ENCODE measurements around the gene TRIM40. TPM values are rescaled to one million over a fixed set of nuclear protein-coding genes. Genes with fewer than 3 reads are reported as not detected.
"Not testable (repeated sequence)": the region's sequence is repeated elsewhere in the genome, so short reads cannot be mapped to it uniquely, and the experiment has no call there.

Gene TRIM40
- total RNA-seq, 2 donors from 2014 or later: 10.7 to 17.0 TPM

GRCh38 chr6:30111266-30111856, 24.6 kb upstream of the TRIM40 start:
- no peak for DNase-seq
- Histone ChIP-seq H3K4me1 (peaks cover 5% of the 10 kb centered on the region), H3K9me3 (no peaks in the 10 kb centered on the region), H3K27ac (peak overlapping the region; percentile 83), H3K27me3 (no peaks in the 10 kb centered on the region), H3K36me3 (no peaks in the 10 kb centered on the region), H3K4me3 (peak overlapping the region; percentile 39), H3K9ac (ENCODE audit: low read depth in 2 of 2, low read length in 2 of 2) (peak overlapping the region in 1 of 2 donors; percentile 65)
- intact Hi-C loops (cut with DNase I): no loop called here
- TF ChIP-seq, protein P1, sequence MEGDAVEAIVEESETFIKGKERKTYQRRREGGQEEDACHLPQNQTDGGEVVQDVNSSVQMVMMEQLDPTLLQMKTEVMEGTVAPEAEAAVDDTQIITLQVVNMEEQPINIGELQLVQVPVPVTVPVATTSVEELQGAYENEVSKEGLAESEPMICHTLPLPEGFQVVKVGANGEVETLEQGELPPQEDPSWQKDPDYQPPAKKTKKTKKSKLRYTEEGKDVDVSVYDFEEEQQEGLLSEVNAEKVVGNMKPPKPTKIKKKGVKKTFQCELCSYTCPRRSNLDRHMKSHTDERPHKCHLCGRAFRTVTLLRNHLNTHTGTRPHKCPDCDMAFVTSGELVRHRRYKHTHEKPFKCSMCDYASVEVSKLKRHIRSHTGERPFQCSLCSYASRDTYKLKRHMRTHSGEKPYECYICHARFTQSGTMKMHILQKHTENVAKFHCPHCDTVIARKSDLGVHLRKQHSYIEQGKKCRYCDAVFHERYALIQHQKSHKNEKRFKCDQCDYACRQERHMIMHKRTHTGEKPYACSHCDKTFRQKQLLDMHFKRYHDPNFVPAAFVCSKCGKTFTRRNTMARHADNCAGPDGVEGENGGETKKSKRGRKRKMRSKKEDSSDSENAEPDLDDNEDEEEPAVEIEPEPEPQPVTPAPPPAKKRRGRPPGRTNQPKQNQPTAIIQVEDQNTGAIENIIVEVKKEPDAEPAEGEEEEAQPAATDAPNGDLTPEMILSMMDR (IDR thresholded peaks at IDR 0.05): no peak

GRCh38 chr6:30112402-30112994, 23.4 kb upstream of the TRIM40 start:
- Histone ChIP-seq H3K4me3 (peak overlapping the region; percentile 39), H3K9ac (ENCODE audit: low read depth in 2 of 2, low read length in 2 of 2) (peak overlapping the region; percentile 43 to 65), H3K4me1 (peaks cover 5% of the 10 kb centered on the region), H3K27ac (peak overlapping the region; percentile 83), H3K36me3 (no peaks in the 10 kb centered on the region), H3K9me3 (no peaks in the 10 kb centered on the region), H3K27me3 (no peaks in the 10 kb centered on the region)
- no peak for DNase-seq
- intact Hi-C loops (cut with DNase I): no loop called here
- TF ChIP-seq, protein P1 (IDR thresholded peaks at IDR 0.05): no peak

DNA sequence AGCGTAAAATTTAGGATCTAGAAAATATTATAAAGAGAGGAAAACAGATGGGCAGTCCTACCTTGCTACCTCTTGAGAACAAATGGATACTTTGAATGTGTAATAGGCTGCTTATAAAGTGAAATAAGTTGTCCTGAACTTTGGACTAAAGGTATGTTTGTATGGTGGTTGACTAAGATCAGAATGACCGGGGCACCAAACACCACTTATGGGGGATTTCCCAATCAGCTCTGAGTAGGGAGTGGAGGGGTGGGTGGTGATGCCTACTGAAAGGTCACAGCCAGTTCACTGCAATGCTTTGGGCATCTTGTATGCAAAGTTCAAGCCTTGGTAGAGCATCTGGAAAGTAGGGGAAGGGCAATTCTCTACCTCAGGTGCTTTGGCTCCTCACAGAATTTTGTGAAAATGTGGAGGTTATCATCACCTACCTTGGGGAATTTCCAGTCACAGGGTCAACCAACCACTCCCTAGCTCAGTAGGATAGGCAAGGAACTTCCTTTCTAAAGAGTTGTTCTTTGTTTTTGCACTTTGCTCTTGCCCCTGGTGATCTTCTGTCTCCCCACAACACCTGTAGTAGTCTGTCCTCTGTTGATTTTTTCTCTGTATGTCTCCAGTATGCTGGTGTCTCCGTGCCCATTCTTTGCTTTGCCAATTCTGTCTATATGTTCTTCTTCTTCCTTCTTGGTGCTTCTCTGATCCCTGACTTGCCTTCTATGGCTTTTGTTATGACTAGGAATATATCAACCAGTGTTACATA, 22.8 kb upstream of the TRIM40 start, which contains the start of gene TRIM31:
Gene TRIM31, minus strand, starts transcription at position 88 of the 757 bp plus-strand sequence. CDS start 285 bp downstream, outside the sequence.
- intact Hi-C loops (cut with DNase I): no loop called here
- DNase-seq: peak; percentile 66
- H3K36me3 ChIP-seq: no peaks in the 10 kb centered on the region
- H3K4me3 ChIP-seq: peak within 1 kb of the TSS; percentile 39
- H3K27ac ChIP-seq: peak within 1 kb of the TSS; percentile 83
- peaks cover 5% of the 10 kb centered on the region for H3K4me1 ChIP-seq
- H3K9me3 ChIP-seq: no peaks in the 10 kb centered on the region
- TF ChIP-seq, protein P1 (IDR thresholded peaks at IDR 0.05): no peak
- H3K9ac ChIP-seq (ENCODE audit: low read depth in 2 of 2, low read length in 2 of 2): peak within 1 kb of the TSS; percentile 43 to 65
- H3K27me3 ChIP-seq: no peaks in the 10 kb centered on the region

DNA sequence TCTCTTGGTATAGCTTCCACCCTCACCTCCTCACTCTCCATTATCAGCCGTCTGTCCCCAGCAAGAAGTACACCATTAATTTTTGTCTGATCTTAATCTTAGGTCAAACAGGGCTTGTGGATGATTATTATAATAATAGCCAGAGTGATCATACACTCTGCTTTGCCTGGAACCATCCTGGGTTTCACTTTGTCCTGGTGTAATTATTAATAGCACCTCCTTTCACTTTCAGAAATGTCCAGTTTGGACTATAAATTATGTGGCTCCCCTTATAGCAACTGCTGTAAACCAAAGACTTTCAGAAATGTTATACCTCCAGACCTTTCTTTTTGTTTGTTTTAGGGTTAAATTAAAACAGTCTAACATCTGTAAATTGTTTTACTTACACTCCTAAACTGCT, 22.1 kb upstream of the TRIM40 start:
- intact Hi-C loops (cut with DNase I): no loop called here
- TF ChIP-seq, protein P1 (IDR thresholded peaks at IDR 0.05): no peak
- DNase-seq: peak; percentile 9
- Histone ChIP-seq H3K27ac (peak overlapping the region; percentile 83), H3K9ac (ENCODE audit: low read depth in 2 of 2, low read length in 2 of 2) (no peak overlapping the region), H3K4me3 (no peak overlapping the region), H3K4me1 (peaks cover 5% of the 10 kb centered on the region), H3K36me3 (no peaks in the 10 kb centered on the region), H3K9me3 (no peaks in the 10 kb centered on the region), H3K27me3 (no peaks in the 10 kb centered on the region)

- Histone ChIP-seq H3K4me3 (no peak overlapping the region), H3K36me3 (no peaks in the 10 kb centered on the region), H3K27me3 (no peaks in the 10 kb centered on the region), H3K9ac (ENCODE audit: low read depth in 2 of 2, low read length in 2 of 2) (no peak overlapping the region), H3K9me3 (no peaks in the 10 kb centered on the region), H3K27ac (no peak overlapping the region), H3K4me1 (peaks cover 5% of the 10 kb centered on the region)
- intact Hi-C loops (cut with DNase I): no loop called here
- TF ChIP-seq, protein P1 (IDR thresholded peaks at IDR 0.05): no peak
- DNase-seq: no peak
Observed at GRCh38 chr6:30116724-30117123, 19.2 kb upstream of the TRIM40 start.

GRCh38 chr6:30118691-30119090, 17.2 kb upstream of the TRIM40 start:
- H3K9ac ChIP-seq (ENCODE audit: low read depth in 2 of 2, low read length in 2 of 2); DNase-seq; intact Hi-C loops (cut with DNase I); H3K27me3 ChIP-seq; H3K9me3 ChIP-seq; H3K4me1 ChIP-seq; H3K4me3 ChIP-seq; H3K36me3 ChIP-seq: not testable (repeated sequence)
- peak overlapping the region; percentile 81 for H3K27ac ChIP-seq
